G401.6 (cell line): ENCODE results near the gene CABCOCO1.

Experiments
- FAIRE-seq: peaks from 2 replicates; lab custom pipeline; 2012; peaks lifted over from hg19 to GRCh38; lab: Jason Lieb, UNC

The CABCOCO1 gene

DNA sequence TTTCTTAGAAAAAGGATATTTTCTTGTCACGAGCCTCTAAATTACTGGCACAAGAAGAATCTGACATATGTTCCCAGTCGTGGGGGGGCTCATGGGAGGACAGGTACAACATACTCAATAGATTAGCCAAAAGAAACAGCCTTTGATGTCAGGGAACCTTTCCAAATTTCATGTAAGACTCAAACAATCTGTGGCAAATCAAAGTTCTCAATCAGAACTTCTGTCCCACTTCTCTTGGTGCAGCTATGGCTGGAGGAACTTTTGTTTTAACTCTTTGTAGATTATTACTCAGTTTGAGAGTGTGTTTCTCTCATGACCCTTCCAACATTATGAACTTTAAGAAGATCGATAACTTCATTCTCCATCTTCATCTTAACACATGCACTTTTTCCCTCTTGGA is 124.4 kb downstream of the CABCOCO1 start:
- no peak for FAIRE-seq

DNA sequence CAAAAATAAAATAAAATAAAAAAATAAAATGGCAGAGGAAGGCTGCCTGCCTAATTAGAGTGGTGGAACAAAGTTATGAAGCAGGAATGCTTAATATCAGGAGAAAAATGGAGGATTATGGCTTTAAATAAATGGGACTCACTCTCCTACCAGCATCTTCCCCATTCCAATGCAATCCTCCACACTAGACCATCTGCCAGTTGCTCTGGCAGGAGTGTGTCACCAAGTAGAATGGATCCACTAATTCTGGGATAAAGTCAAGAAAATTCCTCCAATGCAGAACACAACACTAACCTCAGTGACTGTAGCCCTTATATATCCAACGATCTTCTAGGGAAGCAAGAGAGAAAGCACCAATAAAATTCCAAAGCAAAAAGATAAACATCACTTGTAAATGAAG is 126.3 kb downstream of the CABCOCO1 start:
- no peak for FAIRE-seq

DNA sequence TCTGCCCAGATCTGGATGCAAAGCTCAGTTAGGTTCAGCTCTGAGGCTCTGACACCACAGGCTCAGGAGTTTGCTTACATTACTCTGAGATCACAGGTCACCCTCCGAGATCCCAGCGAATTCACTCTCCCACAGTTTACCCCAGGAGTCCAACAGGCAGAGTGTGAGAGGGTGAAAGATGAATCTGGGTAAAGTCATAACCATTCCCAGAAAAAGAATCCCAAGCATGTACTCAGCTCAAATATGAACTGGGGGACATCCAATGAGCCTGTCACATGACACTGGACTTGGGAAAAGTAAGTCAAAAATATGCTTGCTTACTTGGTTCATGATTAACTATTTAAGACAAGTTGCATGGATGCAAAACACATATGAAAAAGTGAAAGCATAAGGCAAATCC is 128.5 kb downstream of the CABCOCO1 start:
- no peak for FAIRE-seq

DNA sequence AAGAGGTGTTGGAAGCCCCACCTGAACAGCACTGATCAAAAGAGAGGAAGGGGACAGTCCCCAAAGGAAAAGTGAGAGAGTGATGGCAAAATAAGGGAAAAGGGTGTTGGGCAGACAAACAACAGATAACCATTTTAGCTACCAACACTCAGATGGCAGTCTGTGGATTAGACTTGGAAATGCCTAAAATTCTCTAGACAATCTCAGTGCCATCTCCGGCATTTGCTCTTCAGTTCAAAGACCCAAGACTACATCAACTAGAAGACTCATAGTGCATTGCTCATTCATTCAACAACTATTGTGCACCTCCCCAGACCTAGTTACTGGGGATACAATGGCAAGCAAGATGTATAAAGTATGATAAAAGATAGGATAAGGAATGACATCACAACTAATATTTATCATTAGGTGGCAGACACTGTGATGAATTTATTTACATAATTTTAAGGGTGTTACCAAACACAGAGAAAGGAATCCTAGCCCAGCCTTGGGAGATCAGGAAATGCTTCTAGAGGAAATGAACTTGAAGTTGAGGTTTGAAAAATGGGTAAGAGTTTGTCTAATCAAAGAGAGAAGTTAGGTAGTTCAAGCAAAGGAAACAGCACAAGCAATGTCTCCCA is 129.5 kb downstream of the CABCOCO1 start:
- no peak for FAIRE-seq

DNA sequence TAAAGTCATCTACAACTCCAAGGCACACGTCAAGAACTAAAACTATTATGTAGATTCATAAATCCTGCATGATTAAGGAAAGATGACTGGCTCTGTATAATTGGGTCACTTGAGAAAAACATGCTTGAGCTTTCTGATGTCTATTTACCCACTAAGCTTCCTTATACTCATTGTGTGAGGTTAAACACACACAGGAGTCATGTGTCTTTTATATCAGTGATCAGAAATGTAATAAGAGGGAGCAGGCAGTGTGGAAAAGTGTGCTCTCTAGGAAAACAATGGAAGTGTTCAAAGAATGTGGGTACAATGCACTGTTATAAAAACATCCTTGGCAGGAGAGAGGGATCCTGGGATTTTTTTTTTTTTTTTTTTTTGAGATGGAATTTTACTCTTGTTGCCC is 130.2 kb downstream of the CABCOCO1 start:
- no peak for FAIRE-seq

DNA sequence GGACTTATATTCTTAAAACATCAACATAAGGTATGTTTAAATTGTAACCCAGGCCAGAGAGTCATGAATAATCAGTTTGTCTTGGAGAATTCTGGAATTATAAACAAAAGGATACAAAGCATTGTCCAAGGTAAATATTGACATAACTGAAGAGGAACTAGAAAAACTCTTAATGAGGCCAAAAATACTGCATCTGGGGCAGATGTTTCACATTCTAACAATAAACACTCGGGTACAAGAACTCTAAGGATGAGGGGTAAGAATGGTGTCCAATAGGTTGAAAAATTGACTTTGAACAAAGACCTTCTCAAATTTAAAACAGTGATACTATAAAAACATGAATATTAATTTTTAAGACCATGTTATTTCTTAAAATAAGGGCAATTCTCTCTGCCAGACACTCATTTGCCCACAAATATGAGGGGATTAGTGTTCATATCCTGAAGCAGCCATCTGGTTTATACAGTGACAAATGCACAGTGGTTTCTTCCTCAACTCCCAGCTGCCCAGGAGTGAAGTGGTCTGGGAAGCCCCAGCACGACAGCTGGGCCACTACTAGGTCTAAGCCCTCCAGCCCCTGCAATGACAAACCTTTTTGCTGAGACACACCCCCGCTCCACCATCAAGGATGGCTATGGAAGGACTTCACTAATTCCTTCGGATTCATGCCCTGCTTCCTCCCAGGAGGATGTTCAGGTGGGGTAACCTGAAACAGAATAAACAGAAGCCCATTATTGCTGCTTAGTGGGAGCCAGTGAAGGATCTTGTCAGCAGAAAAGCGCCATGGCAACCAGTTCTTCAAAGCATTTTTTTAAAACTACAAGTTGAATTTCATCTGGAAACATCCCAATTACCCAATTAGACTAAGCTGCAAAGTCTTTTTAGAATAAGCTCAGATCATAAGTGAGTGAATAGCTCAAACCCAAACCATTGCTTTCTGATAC is 131.3 kb downstream of the CABCOCO1 start:
- no peak for FAIRE-seq

DNA sequence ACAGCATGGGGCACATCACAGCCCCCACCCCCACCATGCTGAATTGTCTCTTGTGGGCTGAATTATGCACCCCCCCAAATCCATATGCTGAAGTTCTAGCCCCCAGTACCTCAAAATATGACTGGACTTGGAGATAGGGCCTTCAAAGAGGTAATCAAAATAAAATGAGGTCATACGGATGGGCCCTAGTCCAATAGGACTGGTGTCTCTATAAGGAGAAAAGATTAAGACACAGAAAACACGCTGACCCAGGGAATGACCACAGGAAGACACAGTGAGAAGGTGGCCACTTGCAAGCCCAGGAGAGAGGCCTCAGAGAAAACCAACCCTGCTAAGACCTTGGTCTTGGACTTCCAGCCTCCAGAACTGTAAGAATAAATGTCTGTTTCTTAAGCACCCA is 132.4 kb downstream of the CABCOCO1 start:
- FAIRE-seq = no peak

DNA sequence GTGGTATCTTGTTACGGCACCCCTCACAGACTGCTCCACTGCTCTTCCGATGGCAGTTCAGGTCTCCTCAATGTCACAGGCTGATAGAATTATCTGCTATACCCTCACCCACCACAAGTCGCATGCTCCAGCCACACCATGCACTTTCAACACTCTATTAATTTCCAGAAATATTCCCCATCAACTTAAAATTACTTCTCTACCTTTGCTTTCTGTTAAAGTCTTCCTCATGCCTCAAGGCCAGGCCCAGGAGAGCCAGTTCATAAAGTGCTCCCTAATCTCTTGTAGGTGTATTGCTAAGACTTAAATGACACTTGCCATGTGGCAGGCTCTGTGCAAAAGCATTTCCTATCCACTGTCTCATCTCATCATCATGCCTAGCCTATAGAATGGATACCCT is 132.8 kb downstream of the CABCOCO1 start:
- no peak for FAIRE-seq

DNA sequence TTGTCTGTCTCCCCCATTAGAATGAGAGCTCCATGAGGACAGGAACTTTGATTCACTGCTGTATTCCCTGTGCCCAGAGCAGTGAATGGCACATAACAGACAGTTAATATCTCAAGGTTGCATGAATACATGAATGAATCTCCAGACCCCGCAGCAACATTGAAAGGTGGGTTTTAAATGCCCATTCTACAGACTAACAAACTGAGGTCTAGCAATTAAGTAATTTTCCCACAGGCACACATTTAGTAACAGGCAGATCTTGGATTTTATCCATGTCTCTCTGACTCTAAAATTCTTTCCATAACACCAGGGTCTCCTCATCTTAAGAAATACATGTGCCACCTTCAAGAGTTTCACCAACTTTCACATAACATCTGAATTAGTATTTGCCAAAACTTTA is 134.1 kb downstream of the CABCOCO1 start:
- FAIRE-seq = no peak

DNA sequence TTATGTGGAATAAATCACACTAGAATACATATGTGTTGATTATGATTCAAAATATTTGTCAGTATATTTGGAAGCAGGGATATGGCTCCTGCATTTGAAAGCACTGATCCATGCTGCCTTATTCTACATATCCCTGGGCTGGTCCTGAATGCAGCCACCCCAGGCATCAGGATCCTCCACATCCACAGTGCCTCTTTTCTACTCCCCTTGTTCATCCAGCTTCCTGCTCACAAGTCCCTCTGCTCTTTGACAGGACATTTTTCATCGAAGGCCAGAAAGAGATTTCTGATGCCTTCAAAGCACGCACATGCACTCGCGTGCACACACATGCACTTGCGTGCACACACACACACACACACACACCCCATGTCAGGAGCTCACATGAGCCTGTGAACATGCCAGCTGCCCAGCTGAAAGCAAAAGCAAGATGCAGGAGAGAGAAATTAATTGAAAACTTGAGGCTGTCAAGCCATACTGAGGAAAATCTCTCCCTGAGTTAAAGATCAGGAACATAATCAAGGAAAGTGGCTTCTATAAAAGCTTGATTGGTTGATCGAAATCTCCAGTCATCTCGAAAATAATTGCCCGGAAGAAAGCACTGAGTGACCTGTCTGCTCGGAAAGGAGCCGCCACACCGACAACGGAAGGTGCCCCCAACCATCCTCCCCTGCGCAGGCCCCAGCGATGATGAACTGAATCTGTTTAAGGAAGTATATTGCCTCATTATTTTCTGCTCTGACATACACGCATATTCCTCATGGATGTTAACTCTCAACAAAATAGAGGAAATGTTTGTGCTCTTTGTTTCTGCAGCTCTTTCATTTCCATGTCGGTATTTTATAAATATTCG is 134.8 kb downstream of the CABCOCO1 start:
- no peak for FAIRE-seq

DNA sequence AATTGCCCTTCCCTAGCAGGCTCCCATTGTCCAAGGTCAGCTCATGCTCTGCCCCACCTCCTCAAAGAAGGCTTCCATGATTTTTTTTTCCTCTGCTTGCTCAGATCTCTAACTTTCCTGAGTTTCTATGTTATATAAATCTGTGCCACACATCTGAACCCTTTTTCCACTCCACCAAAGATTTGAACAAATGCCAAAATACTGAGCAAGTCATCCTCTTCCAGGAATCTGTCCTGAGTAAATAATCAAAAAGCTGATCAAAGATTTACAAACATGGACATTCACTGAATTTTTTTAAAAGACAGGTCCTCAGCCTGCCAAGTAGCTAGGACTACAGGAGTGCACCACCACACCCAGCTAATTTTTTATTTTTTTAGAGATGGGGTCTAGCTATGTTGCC is 136.0 kb downstream of the CABCOCO1 start:
- no peak for FAIRE-seq

DNA sequence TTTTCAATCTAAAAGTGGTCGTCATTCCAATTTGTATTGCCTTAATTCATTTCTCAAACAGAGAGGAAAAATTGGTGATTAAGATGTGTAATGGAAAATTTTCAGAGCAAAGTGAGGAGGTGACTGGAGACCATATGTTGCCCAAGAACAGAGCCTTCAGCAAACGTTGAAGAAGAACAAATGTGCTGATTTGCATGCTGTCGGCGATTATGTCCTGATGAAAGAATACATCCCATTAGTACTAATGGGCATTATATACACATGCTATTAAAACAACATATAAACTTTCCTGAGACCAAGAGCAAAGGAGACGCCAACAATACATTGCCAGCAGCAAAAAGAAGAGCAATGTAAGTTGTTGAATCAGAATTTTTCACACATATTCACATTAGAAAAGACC is 138.8 kb downstream of the CABCOCO1 start:
- FAIRE-seq = no peak

DNA sequence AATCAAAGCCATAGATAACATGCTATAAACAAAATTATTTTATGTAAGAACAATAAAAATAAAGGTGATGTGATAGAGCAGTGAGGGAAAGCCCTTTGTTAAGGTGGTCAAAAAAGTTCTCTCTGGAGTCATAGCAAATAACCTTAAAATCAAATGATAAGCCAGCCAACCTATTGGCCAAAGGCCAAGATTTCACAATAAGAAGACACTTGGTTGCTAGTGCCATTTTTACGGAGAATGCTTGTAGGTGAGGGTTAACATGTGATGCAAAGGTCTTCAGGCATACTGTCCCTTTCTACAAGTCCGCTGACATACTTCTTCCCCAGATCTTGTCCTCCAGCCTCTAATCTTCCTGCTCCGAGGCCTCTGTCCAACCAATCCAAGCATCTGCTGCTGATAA is 140.5 kb downstream of the CABCOCO1 start:
- no peak for FAIRE-seq

DNA sequence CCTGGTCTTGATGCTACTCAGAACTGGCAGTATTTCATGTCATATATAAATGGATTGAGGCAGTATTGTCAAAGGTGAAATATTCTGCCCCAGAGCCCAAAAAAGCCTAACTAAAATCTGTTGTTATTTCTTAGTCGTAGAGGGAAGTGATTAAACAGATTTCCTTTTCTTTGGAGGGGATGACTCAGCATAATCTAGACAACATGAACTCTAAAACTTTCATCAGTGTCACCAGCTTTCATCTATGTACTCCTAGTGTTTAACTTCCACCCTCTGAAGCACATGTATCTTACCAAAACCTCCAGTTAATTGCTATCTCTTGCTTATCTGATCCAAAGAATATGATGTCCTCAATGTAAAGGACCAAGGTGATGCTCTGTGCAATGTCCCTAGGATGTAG is 141.7 kb downstream of the CABCOCO1 start:
- FAIRE-seq = no peak

DNA sequence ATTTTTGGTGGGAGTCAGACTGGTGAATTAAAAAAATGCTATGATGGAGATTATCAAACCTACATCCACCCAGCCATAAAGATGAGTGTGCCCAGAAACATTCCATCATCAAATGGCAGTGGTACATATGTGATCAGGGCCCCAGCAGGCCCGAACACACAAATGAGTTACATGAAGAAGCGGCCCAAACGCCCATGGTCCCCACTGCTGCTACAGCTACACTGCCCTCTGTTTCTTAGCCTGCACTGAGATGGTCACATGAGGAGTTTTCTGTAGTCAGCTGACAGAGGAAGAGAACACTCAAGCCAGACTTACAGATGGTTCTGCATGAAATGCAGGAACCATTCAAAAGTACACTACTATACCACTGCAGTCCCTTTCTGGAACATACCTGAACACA is 142.4 kb downstream of the CABCOCO1 start:
- FAIRE-seq = no peak

DNA sequence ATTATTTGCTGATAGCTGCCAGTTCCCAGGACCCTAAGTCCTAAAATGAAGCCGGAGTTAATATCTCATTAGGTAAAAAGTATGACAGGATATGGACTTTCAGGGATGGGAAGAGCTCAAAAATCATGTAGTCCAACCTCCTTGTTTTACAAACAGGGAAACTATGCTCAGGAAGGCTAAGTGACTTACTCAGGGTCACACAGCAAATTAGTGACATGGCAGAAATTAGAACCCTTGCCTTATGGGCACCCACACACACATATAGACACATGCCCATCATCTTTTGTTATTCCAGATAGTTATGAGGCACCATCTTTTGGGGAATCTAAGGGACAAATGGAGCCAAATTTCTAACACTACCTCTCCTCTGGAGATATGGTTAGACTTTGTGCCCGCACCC is 147.5 kb downstream of the CABCOCO1 start:
- FAIRE-seq = no peak

DNA sequence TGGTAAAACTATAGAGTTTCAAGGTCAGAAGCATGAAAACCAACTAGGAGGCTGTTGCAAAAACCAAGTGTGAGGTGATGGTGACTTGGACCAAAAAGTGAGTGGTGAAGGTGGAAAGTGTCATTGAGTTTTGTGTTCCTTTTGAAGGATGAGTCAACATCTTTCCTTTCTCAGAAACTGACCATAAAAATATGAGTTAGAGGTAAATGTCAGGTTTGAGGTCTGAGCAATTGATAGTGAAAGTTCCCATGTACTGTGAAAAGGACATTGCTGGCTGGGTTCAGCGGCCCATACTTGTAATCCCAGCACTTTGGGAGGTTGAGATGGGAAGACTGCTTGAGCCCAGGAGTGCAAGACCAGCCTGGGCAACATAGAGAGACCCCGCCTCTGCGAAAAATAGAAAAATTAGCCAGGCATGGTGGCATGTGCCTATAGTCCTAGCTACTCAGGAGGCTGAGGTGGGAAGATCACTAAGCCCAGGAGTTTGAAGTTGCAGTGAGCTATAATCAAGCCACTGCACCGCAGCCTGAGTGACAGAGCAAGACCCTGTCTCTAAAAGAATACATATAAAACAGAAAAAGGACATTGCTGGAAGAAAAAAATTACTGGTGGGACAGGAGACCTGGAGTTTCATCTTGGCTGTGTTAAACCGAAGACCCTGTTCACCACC is 149.5 kb downstream of the CABCOCO1 start:
- no peak for FAIRE-seq

DNA sequence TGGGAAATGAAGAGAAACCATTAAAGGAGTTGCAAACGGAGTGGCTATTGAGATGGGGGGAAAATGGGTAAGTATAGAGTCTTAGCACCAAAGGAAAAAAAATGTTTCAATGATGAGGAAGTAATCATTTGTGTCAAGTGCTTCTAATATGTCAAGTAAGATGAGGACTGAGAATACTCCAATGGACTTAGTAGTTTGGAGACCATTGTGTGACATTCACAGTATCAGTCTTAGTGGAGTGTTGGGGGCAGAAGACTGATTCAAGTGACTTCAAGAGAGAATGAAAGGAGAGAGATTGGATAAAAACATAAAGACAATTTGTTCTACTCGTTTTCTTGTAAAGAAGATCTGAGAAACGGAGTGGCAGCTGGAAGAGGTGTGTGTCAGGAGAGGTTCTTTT is 150.2 kb downstream of the CABCOCO1 start:
- FAIRE-seq = no peak

DNA sequence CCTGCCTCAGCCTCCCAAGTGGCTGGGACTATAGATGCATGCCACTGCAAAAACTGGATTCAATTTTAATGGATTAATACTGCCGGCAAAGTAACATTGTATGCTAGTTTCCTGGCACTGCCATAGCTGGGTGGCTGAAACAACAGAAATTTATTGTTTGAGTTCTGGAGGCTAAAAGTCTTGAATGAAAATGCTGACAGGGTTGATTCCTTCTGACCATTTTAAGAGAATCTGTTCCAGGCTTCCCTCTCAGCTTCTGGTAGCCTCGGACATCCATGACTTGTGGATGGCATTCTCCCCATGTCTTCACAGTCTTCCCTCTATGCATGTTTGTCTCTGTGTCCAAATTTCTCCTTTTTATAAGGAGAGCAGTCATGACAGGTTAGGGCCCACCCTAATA is 151.4 kb downstream of the CABCOCO1 start:
- no peak for FAIRE-seq

DNA sequence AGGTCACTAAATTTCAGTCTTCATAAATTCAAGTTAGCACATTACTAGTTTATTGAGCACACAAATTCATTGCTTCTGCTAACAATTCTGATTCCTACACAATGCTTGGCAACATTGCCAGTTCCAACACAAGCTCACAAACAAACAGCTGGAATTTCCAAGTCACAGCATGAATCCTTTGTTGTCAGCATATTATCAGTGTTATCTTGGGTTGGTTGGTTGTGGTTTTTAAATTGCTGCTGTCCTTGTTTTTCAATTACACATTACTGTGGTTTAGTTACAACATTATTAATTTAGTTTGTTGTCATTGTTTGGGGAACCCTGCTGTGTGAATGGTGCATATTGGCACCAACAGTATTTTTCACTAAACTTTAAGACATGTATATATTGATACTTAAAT is 152.8 kb downstream of the CABCOCO1 start:
- FAIRE-seq = no peak
